HepG2 (cell line): ENCODE results near the gene SULT6B1. TPM values are rescaled to one million over a fixed set of nuclear protein-coding genes. Genes with fewer than 3 reads are reported as not detected.

ENCODE experiments used
- ATF1 ChIP-seq: IDR thresholded peaks from 2 replicates; pipeline ENCODE4 v1.6.1; 2016; ENCODE audit warnings: mild to moderate bottlenecking, control low read depth
- FOXO1 ChIP-seq: sonication (generic); formaldehyde crosslinking; IDR thresholded peaks from 2 replicates; pipeline ENCODE4 v1.4.0; 2020; ENCODE audit warnings: missing genetic modification reagents
- FOXP1 ChIP-seq, 2 experiments: fragments of 450-650 bp in 1 of 2; IDR thresholded peaks; 2 replicates each; pipeline ENCODE4 v1.6.1; 2017 to 2018; ENCODE audit warnings: antibody characterized with exemption in 1 of 2
- HNF4A ChIP-seq: sonication (generic); formaldehyde crosslinking; IDR thresholded peaks from 2 replicates; pipeline ENCODE4 v1.4.0; 2020; ENCODE audit warnings: missing genetic modification reagents
- MBD4 ChIP-seq: IDR thresholded peaks from 2 replicates; pipeline ENCODE4 v1.6.1; 2012; ENCODE audit warnings: low read length, inconsistent platforms, borderline replicate concordance
- XBP1 ChIP-seq: sonication (generic); formaldehyde crosslinking; IDR thresholded peaks from 2 replicates; pipeline ENCODE4 v1.5.0; 2020; ENCODE audit warnings: missing genetic modification reagents
- ZBTB4 ChIP-seq: sonication (generic); formaldehyde crosslinking; IDR thresholded peaks from 2 replicates; pipeline ENCODE4 v1.4.0; 2020; ENCODE audit warnings: missing genetic modification reagents, mild to moderate bottlenecking, borderline replicate concordance
- ZNF652 ChIP-seq: IDR thresholded peaks from 2 replicates; pipeline ENCODE4 v1.6.1; 2016; ENCODE audit warnings: low read depth, borderline replicate concordance
- ZNF703 ChIP-seq: sonication (generic); formaldehyde crosslinking; IDR thresholded peaks from 2 replicates; pipeline ENCODE4 v1.5.1; 2020; ENCODE audit warnings: missing genetic modification reagents, mild to moderate bottlenecking, moderate library complexity, borderline replicate concordance
- polyA plus RNA-seq, 8 experiments: library from polyadenylated mRNA; depleted of rRNA in 3 of 8; stranded (reverse) in 7 of 8; unstranded in 1 of 8; fragments of >200 nt; fragmentation: Illumina TruSeq in 4 of 8; extraction: Trizol in 4 of 8; gene quantifications; 2 replicates each; pipeline versions ENCODE4 v1.2.1 to v1.2.3, GENCODE V29; 2011 to 2016; ENCODE audit warnings: low read depth in 4 of 8, missing spikeins in 1 of 8, mixed read lengths in 1 of 8; ENCODE audit not compliant: insufficient read depth in 1 of 8
- total RNA-seq, 5 experiments: library from RNA; depleted of rRNA; stranded (reverse); fragments of >200 nt; fragmentation: Illumina TruSeq; extraction: Trizol; gene quantifications; 2 replicates each; pipeline ENCODE4 v1.2.3, GENCODE V29; 2016; ENCODE audit warnings: low read depth in 1 of 5
- TF ChIP-seq, protein P1 (sequence below): sonication (generic); formaldehyde crosslinking; IDR thresholded peaks from 2 replicates; pipeline ENCODE4 v1.4.0; 2020; ENCODE audit warnings: missing genetic modification reagents, borderline replicate concordance
- TF ChIP-seq, protein P2 (sequence below): fragments of 450-650 bp; IDR thresholded peaks from 2 replicates; pipeline ENCODE4 v1.6.1; 2016
- TF ChIP-seq, protein P3 (sequence below): sonication (generic); formaldehyde crosslinking; IDR thresholded peaks from 2 replicates; pipeline ENCODE4 v1.4.0; 2020; ENCODE audit warnings: missing genetic modification reagents, borderline replicate concordance
- TF ChIP-seq, protein P4 (sequence below): sonication (generic); formaldehyde crosslinking; IDR thresholded peaks from 2 replicates; pipeline ENCODE4 v1.8.1; 2022; ENCODE audit warnings: mild to moderate bottlenecking, missing genetic modification reagents

SULT6B1 gene
- total and polyA plus RNA-seq, 2 of the 13 experiments (the other 11 are each of a cell fraction or from before 2014, with no cell fraction given), result not detected

- TF ChIP-seq, protein P1, sequence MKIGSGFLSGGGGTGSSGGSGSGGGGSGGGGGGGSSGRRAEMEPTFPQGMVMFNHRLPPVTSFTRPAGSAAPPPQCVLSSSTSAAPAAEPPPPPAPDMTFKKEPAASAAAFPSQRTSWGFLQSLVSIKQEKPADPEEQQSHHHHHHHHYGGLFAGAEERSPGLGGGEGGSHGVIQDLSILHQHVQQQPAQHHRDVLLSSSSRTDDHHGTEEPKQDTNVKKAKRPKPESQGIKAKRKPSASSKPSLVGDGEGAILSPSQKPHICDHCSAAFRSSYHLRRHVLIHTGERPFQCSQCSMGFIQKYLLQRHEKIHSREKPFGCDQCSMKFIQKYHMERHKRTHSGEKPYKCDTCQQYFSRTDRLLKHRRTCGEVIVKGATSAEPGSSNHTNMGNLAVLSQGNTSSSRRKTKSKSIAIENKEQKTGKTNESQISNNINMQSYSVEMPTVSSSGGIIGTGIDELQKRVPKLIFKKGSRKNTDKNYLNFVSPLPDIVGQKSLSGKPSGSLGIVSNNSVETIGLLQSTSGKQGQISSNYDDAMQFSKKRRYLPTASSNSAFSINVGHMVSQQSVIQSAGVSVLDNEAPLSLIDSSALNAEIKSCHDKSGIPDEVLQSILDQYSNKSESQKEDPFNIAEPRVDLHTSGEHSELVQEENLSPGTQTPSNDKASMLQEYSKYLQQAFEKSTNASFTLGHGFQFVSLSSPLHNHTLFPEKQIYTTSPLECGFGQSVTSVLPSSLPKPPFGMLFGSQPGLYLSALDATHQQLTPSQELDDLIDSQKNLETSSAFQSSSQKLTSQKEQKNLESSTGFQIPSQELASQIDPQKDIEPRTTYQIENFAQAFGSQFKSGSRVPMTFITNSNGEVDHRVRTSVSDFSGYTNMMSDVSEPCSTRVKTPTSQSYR, result no peak; the same call in 1 of the 2 replicates
- TF ChIP-seq FOXO1 (CRISPR knock-in tag) (no peak), MBD4 (no peak), ZNF703 (no peak), FOXP1 (IDR thresholded peaks at IDR 0.05) (no peak), FOXP1 (CRISPR knock-in tag; IDR thresholded peaks at IDR 0.05) (no peak), HNF4A (no peak), ZNF652 (no peak), ATF1 (CRISPR knock-in tag) (no peak), XBP1 (CRISPR knock-in tag) (no peak), ZBTB4 (no peak)
- TF ChIP-seq, protein P2, sequence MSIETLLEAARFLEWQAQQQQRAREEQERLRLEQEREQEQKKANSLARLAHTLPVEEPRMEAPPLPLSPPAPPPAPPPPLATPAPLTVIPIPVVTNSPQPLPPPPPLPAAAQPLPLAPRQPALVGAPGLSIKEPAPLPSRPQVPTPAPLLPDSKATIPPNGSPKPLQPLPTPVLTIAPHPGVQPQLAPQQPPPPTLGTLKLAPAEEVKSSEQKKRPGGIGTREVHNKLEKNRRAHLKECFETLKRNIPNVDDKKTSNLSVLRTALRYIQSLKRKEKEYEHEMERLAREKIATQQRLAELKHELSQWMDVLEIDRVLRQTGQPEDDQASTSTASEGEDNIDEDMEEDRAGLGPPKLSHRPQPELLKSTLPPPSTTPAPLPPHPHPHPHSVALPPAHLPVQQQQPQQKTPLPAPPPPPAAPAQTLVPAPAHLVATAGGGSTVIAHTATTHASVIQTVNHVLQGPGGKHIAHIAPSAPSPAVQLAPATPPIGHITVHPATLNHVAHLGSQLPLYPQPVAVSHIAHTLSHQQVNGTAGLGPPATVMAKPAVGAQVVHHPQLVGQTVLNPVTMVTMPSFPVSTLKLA, result no peak
- TF ChIP-seq, protein P3, sequence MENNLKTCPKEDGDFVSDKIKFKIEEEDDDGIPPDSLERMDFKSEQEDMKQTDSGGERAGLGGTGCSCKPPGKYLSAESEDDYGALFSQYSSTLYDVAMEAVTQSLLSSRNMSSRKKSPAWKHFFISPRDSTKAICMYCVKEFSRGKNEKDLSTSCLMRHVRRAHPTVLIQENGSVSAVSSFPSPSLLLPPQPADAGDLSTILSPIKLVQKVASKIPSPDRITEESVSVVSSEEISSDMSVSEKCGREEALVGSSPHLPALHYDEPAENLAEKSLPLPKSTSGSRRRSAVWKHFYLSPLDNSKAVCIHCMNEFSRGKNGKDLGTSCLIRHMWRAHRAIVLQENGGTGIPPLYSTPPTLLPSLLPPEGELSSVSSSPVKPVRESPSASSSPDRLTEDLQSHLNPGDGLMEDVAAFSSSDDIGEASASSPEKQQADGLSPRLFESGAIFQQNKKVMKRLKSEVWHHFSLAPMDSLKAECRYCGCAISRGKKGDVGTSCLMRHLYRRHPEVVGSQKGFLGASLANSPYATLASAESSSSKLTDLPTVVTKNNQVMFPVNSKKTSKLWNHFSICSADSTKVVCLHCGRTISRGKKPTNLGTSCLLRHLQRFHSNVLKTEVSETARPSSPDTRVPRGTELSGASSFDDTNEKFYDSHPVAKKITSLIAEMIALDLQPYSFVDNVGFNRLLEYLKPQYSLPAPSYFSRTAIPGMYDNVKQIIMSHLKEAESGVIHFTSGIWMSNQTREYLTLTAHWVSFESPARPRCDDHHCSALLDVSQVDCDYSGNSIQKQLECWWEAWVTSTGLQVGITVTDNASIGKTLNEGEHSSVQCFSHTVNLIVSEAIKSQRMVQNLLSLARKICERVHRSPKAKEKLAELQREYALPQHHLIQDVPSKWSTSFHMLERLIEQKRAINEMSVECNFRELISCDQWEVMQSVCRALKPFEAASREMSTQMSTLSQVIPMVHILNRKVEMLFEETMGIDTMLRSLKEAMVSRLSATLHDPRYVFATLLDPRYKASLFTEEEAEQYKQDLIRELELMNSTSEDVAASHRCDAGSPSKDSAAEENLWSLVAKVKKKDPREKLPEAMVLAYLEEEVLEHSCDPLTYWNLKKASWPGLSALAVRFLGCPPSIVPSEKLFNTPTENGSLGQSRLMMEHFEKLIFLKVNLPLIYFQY, result no peak
- TF ChIP-seq, protein P4, sequence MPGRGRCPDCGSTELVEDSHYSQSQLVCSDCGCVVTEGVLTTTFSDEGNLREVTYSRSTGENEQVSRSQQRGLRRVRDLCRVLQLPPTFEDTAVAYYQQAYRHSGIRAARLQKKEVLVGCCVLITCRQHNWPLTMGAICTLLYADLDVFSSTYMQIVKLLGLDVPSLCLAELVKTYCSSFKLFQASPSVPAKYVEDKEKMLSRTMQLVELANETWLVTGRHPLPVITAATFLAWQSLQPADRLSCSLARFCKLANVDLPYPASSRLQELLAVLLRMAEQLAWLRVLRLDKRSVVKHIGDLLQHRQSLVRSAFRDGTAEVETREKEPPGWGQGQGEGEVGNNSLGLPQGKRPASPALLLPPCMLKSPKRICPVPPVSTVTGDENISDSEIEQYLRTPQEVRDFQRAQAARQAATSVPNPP, result no peak
Observed at GRCh38 chr2:37156857-37157714, 31.4 kb downstream of the SULT6B1 start, which contains the start of gene EIF2AK2 (continued).
